ENCODE data around the gene PERCC1.
"Not testable (repeated sequence)": the region's sequence is repeated elsewhere in the genome, so short reads cannot be mapped to it uniquely, and the experiment has no call there.

The PERCC1 gene

DNA sequence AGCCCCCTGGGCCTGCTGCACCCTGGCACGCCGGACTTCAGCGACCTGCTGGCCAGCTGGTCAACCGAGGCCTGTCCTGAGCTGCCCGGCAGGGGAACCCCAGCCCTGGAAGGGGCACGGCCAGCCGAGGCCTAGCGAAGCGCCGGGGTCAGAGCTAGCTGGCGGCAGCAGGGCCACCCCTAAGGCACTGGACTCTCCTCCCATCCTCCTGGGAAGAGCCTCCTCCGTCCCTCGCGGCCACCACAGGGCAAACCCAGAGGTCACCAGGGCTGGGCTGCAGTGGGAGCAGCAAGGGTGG is 2.3 kb downstream of the PERCC1 start:
- no peak for DNase-seq (ENCODE audit: low read depth in 2 of 3, low spot score in 1 of 3)

DNA sequence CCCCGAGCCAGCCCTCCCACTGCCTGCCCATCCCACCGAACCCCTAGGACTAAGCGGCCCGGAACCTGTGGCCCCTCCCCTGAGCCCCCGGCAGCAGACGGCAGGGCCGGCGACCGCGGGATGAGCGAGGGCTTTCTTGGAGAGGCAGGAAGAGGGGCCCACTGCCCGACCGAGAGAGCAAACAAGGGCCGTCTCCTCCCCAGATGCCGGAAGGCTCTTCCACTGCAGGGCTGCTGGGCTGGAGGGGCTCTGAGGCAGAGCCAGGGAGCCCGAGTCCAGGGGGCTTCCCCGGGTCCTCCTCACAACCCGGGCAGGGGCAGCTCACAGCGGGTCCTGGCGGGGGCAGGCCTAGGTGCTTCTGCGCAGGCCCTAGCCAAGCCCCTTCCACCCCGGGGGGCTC is 2.9 kb downstream of the PERCC1 start:
- no peak for DNase-seq (ENCODE audit: low read depth in 2 of 3, low spot score in 1 of 3)

DNA sequence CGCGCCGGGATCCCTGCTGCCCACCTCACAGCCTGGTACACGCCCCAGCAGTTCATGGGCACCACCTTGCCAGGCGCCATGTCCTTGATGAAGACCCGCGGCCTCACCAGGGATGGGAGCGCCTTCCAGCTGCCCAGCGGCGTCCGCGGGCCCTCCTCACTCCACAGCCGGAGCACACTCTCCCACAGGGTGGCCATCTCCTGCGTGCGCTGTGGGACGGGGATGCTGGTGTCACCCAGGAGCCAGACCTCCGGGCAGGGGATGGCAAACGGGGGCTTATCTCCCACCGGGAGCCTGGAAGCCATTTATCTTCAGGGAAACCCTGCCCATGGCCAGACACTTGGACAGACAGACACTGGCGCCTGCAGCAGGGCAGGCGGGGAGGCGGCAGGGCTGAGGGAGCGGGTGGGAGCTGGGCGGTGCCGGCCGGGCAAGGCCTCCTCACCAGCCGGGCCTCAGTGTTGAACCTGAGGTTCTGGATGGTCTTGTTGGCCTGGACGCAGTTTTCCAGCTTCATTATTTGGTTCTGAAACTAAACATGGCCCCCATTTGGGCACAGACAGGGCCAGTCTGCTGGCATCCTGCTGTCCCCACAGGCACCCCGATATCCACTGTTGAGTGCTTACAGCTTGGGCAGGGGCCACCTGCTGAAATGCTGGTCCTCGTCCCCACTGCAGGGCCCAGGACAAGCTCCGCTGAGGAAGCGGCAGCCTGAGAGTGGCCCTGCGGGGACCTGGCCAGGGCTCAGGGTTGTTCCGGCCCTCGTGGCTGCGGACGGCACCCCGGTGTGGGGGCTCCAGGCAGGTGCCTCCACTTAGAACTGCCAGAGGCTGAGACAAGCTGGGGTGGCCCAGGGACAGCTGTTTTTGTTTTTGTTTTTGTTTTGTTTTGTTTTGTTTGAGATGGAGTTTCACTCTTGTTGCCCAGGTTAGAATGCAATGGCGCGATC is 4.0 kb downstream of the PERCC1 start:
- no peak for DNase-seq (ENCODE audit: low read depth in 2 of 3, low spot score in 1 of 3)

DNA sequence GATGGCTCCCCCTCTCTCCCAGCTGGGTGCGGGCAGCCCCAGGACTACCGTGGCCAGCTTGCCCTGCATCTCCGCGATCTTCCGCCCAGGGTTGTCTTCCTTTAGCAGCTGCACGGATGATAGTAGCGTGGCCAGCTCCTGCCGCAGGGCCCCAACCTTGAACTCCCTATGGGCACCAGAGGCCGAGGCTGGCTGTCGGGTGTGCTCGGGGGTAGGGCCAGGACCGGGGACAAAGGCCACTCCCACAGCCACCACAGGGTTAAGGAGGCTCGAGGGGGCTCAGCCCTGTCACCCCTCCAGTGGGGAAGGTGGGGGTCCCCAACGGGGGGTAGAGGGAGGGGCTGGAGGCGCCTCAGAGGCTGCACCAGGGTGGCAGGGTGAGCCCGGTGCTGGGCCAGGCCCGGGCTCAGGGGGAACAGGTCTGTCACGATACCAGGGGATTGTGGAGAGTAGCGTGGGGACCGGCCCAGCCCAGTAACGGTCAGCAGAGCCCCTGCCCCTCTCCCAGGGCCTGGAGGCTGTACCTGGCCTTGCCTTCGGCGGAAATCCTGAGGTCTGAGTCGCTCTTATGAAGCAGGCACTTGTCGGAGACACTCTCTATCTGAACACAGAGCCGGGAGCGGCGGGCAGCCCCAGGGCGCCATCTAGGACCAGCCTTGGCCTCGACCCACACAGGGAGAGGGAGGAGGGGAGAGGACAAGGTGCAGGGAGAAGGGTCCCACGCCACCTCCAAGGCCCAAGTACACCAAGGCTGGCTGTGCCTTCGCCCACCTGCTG is 5.2 kb downstream of the PERCC1 start:
- no peak for DNase-seq (ENCODE audit: low read depth in 2 of 3, low spot score in 1 of 3)

DNA sequence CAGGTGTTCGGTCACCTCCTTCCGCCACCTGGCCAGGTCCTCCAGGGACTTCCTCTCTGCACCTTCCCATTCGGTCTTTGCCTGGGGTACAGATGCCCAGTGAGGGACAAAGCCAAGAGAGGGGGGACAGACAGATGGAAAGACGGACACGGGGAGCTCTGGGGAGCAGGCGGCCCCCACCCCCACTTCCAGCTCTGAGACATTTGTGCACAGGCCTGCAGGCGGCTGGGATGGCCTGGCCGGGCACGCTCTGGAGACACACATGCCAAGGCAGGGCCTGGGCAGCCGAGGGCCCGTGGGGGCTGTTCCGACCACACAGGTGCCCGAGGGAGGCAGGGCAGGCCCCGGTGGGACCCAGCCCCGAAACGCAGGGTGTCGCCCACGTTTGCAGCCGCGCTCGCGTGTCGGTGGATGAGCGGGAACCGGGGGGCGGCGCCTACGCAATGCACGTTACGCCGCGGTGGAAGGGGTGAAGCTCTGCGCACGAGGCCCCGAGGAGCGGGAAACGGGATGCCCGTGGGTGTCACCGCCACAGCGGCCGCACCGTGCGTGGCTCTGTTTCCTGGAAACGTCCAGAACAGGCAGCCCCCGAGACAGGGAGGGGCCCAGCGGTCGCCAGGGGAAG is 6.0 kb downstream of the PERCC1 start:
- no peak for DNase-seq (ENCODE audit: low read depth in 2 of 3, low spot score in 1 of 3)

DNA sequence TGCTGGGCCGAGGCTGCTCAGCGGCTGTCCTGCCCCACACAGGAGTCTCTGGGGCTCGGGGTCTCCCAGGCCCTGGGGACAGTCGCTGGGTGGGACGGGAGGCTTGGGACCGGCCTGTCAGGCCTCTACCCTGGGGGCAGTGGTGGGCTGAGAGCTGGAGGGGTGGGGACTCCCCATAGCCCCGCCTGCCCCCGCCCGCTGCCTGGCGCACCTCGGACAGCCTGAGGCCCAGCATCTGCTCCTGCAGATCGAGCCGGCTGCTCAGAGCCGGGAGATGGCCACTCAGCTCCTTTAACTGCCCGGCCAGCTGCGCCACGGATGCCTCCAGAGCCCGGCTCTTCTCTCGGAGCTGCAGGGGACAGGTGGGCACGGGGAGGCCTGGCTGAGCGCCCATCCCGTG is 6.7 kb downstream of the PERCC1 start:
- no peak for DNase-seq (ENCODE audit: low read depth in 2 of 3, low spot score in 1 of 3)

DNA sequence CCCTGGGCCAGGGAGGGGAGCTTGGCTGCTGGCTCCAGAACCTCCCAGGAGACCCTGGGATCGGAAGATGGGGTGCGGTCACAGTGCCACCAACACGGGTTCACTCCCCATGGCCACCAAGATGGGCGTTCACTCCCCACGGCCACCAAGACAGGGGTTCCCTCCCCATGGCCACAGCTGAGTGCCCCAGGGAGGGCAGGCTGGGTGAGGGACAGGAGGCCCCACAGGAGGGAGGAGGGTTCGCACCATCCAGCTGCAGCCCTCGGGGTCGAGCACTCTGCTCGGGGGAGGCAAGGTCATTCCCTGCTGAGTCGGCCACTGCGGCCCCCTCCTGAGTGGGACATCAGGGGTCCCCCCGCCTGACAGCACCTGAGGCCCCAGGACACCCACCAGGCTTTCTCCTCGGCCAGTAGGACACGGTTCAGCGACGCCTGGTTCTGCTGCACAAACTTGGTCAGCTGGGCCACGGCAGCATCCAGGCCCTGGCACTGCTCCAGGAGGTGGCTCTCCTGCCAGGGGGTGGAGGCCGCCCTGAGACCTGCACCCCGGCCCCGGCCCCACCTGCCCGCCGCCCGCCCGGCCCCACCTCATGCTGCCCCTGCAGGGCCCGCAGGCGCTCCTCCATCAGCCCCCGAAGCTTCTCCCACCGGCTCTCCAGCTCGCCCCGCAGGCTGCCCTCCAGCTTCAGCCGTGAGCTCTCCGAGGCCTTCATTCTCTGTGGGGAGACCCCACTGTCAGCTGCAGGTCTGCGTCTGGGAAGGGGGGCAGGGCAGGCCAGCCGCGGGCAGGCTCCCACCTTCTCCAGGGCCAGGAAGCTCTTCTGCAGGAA is 7.6 kb downstream of the PERCC1 start:
- DNase-seq (ENCODE audit: low read depth in 2 of 3, low spot score in 1 of 3) = no peak

DNA sequence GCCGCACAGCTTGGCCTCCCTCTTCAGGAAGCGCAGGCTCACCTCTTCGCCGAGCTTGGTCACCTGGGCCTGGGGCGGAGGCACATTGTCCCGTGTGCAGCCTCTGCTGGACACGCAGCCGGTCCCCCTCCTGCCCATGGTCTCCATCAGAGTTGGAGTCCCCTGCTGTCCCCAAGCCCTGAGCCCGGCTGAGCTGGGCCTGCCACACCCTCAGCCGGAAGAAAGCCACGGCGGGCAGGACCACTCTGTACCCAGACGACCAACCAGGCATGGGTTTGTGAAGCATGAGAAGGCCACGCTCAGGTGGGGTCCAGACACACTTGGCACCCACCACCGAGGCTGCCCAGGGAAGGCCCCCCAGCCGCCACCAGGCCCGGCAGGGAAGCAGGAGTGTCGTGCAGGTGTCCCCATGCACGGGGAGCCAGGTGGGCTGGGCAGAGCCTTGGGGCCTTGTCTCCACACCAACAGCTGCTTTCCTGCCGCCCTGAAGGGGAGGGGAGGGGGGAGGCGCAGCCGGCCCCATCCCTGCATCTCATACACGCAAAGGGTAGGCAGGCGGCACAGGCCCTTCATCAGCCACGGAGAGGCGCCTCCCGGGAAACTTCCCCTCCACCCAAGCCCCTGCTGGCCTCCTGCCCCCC is 8.3 kb downstream of the PERCC1 start:
- DNase-seq (ENCODE audit: low read depth in 2 of 3, low spot score in 1 of 3) = no peak

DNA sequence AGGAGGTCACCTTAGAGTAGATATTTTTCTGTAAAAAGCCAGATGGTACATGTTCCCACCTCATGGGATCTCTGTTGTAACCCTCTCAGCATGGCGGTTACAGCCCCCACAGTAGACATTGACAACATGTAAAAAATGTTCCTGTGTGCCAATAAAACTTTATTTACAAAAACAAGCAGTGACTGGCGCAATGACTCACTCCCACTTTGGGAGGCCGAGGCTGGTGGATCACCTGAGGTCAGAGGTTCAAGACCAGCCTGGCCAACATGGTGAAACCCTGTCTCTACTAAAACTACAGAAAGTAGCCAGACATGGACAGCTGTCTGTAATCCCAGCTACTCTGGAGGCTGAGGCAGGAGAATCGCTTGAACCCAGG is 8.8 kb downstream of the PERCC1 start:
- DNase-seq (ENCODE audit: low read depth in 2 of 3, low spot score in 1 of 3) = not testable (repeated sequence)

DNA sequence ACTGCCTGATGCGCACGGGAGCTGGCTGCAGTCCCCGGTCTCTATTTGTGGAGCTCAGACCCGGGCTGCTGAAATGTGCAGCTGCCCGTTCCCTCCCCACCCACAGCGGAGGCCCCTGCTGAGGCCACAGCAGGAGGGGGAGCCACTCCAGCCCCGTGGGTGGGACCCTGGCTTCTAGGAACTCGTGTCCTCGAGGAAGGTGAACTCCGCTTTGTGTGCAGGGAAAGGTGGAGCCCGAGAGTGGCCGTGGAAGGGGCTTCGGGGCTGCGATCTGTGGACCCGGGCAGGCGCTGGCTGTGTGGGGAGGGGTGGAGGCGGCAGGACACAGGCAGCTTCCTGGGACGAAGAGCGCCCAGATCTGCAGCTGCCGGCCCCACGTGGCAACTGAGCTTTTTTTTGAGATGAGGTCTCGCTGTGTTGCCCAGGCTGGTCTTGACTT is 10.5 kb downstream of the PERCC1 start:
- no peak for DNase-seq (ENCODE audit: low read depth in 2 of 3, low spot score in 1 of 3)

DNA sequence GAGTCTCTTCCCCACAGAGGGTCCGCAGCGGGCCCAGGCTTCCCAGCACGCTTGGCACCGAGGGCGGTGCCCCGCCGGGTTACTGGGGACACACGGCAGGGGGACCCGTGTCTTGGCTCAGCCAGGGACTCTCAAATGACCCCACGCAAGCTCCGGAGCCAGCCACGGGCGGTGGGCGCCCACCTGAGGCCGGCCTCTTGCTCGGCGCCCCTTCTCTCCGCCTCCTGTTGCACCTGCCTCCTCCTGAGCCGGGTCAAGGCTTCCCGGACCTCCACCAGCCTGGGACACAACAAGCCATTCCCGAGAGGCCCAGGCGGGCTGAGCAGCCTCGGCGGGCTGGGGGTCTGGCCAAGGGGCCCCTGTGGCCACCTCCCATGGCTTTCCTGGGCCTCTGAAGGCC is 11.8 kb downstream of the PERCC1 start:
- no peak for DNase-seq (ENCODE audit: low read depth in 2 of 3, low spot score in 1 of 3)

DNA sequence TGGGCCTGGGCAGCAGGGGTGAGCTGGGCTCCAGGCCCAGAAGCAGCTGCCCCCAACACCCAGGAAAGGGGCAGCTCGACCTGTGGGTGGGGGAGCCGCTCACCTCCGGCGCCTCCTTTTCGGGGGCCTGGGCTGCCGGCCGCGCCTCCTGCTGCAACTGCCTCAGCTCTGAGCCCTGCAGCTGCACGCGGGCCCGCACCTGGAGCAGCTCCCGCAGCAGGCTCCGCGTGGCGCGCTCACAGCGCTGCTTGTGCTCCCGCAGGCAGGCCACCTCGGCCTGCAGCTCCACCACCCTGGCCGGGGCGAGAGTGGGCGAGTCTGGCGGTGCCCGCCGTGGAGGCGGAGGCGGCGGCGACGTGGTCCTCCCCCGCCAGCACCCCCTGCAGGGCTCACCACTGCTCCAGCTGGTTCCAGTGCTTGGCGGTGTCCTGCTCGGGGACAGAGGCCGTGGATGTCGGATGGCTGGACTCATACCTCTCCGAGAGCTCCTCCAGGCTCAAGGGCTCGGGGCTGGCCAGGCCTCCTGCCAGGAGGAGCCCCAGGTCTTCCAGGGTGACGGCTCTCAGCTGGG is 12.6 kb downstream of the PERCC1 start:
- no peak for DNase-seq (ENCODE audit: low read depth in 2 of 3, low spot score in 1 of 3)

DNA sequence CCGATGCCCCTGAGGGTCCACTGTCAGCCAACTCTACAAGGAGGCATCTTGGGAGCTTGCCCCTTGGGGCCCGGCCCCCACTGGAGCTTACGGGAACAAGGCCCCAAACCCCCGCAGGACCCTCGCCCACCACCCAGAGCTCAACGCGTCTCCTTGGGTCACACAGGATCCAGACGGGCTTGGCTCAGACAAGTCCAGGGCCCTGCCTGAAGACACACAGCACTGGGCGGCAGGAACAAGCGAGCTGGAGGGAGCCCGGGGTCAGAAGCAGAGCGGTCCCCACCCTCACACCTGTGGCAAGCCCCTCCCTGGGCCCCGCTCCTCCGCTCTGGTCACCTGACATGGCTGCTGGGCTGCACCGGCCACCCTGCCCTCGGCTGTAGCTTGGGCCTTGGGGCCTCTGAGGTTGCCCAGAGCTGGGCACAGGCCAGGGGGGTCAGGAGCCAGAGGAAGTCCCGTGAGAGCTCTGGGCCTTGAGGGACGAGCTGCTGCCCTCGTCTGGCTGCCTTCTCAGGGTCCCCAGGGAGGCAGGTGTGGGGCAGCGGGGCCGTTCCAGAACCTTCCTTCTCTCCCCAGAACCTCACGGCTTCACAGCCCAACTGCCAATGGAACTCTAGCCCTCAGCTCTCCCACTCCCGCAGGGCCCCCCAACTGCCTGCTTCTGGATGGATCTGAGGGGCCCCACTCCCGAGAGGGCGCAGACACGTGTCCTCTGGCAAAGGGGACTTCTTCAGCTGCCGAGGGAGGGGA is 13.3 kb downstream of the PERCC1 start, which contains the start of gene CCDC154:
Gene CCDC154, minus strand, starts transcription at position 577 of the 750 bp plus-strand sequence. Its CDS starts 234 bp downstream, at position 343.
- DNase-seq (ENCODE audit: low read depth in 2 of 3, low spot score in 1 of 3) = no peak

DNA sequence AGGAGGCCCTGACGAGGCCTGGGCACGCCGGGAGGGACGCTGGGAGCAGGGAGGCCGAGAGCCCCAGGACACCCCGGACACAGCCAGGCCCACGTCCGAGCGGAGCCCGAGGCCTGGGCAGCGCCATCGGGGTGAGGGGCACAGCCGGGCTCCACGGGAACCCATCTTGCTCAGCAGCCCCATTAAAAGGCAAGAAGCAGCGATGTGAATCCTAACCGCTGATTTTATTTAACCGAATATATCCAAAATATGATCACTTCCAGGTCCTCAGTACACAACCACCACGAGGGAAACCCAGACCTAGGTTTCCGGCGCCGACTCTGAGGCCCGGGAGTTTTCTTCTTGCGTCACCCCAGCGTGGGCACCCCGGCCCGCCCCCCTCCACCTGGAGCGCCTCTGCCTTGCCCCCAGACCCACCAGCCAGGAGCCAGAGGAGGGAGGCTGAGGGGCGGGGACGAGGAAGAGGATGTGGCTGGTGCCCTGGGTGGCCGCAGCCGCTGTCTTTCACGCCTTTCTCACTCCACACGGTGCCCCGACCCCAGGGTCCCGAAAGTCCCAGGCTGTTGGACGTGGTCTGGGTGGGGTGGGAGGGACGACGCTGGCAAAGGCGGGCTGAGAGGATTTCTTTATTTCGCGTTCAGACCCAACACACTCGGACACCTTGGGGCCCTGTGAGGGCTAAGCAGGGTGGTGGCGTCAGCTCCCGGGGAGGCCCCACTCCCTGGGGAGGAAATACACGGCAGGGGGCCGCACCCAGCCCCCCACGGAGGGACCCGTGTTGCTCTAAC is 14.0 kb downstream of the PERCC1 start:
- DNase-seq (ENCODE audit: low read depth in 2 of 3, low spot score in 1 of 3) = no peak

DNA sequence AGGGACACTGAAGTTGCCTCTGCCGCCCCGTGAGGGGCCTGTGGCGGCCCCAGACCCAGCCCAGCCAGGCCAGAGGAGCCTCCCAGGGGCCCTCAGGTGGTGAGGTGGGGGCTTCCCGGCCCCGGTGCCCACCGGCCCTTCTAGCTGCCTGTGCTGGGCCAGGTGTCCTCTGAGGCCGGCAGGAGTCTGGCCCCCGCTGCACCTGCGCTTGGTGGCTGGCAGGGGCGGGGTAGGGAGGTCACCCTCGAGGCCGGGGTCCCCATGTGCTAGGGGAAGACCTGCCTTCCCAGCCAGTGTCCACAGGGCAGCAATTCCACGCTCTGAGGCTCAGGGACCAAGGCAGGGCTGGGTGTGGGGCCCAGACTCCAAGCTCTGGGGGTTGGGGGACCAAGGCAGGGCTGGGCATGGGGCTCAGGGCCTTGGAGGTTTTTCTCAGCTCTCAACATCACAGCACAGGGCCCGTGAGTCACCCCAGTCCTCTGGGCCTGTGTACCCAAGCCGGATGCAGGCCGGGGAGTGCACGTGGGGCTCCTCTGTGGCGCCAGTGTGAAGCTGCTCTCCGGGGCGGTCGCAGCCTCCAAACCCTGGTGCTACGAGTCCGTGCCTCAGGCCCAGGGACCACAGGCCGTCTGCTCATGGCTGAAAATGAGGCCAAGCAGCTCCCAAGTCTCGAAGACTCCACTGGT is 14.8 kb downstream of the PERCC1 start:
- no peak for DNase-seq (ENCODE audit: low read depth in 2 of 3, low spot score in 1 of 3)

DNA sequence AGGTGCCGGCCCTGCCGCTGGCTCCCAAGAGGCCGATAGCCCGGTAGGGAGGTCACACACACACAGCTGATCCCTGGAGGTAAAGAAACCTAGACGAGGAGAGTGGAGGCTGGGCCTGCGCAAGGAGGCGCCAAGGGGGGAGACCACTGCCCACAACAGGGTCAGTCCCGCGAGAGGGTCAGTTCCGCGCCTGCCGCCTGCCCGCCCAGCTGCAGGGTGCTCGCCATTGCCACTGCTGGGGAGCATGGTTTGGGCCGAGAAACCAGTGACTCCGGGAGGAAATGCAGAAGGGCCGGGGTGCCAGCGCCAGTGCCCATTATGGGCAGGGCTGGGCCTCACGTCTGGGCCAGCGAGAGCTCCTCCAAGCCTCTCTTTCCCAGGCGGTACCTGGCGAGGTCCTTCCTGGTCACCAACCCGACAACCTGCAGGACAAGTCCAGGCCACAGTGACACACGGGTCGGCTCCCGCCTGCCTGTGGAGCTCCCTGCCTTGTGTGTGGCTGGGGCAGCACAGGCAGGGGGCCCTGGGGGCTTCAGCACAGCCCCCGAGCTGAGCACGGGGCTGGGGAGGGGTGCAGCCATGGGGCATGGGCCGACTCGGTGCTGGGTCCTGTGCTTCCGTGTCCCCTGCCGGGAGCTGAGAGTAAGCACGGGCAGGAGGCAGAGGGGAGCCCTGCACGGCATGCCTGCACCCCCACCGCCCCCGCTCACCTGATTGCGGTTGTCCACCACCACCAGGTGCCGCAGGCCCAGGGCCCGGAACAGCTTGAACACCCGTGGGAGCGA is 15.6 kb downstream of the PERCC1 start:
- no peak for DNase-seq (ENCODE audit: low read depth in 2 of 3, low spot score in 1 of 3)

DNA sequence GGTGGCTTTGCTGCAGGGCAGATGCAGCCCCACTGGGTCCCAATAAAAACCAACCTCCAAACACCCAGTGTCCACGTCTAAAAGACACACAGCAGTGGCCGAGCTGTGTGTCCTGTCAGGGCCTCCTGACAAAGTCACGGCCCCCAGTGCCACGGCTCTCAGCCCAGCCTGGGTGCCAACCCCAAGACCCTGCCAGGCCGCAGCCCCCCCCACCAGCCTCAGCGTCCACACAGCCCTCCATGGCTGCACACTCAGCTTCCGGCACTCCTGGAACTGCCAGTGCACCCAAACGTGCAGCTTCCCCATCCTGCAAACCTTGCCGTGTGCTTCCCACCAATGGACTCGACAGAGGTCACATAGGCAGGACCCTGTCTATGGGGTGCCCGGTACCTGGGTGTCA is 17.1 kb downstream of the PERCC1 start:
- DNase-seq (ENCODE audit: low read depth in 2 of 3, low spot score in 1 of 3) = no peak

All from stimulated activated CD4-positive, alpha-beta T cell treated with anti-CD3 and anti-CD28 coated beads, Interleukin-12 subunit alpha, Interleukin-12 subunit beta, amount 100 ng/mL, for 48 hours (primary cell).